ENCODE results near the gene MCM7. TPM values are rescaled to one million over a fixed set of nuclear protein-coding genes. Genes with fewer than 3 reads are reported as not detected.

MCM7 gene
- total RNA-seq, 1 experiment from 2014 or later, result 387 TPM

DNA sequence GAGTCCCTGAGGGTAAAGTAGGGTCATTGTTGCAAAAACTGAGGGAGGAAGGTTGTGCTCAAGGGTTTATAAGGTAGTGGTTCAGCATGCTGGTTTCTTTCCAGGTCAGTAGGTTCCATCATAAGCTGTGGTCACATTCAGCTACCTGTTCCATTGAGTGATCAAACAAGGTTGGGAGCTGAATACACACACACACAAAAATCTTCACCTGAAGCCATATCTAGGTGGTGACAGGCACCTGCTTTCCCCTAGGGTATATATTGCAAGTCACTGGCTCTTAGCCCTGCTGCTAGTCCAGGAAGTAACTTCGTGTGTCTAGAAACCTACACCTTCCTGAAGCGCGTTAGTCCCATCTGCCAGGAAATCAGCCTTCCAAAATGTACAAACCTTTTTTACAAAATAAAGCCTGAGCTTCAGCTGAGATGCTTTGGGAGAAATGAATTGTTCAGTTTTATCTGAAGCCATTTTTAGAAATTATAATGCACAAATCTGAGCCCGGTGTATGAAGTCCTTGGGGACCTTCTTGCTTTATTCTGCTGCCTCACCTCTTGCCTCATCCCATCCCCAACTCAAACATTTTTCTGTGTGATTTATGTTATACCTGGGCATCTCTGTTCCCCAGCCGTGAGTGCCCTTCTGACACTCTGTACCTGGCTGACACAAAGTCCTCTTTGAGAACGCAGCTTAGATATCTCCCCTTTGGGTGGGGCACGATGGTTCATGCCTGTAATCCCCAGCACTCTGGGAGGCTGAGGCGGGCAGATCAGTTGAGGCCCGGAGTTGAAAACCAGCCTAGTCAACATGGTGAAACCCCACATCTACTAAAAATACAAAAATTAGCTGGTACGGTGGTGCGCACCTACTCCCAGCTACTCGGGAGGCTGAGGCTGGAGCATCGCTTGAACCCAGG lies 36.9 kb upstream of the MCM7 start (continued):
- TF ChIP-seq, protein P1, sequence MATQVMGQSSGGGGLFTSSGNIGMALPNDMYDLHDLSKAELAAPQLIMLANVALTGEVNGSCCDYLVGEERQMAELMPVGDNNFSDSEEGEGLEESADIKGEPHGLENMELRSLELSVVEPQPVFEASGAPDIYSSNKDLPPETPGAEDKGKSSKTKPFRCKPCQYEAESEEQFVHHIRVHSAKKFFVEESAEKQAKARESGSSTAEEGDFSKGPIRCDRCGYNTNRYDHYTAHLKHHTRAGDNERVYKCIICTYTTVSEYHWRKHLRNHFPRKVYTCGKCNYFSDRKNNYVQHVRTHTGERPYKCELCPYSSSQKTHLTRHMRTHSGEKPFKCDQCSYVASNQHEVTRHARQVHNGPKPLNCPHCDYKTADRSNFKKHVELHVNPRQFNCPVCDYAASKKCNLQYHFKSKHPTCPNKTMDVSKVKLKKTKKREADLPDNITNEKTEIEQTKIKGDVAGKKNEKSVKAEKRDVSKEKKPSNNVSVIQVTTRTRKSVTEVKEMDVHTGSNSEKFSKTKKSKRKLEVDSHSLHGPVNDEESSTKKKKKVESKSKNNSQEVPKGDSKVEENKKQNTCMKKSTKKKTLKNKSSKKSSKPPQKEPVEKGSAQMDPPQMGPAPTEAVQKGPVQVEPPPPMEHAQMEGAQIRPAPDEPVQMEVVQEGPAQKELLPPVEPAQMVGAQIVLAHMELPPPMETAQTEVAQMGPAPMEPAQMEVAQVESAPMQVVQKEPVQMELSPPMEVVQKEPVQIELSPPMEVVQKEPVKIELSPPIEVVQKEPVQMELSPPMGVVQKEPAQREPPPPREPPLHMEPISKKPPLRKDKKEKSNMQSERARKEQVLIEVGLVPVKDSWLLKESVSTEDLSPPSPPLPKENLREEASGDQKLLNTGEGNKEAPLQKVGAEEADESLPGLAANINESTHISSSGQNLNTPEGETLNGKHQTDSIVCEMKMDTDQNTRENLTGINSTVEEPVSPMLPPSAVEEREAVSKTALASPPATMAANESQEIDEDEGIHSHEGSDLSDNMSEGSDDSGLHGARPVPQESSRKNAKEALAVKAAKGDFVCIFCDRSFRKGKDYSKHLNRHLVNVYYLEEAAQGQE (IDR thresholded peaks at IDR 0.05; ENCODE audit: low read depth), result no peak

DNA sequence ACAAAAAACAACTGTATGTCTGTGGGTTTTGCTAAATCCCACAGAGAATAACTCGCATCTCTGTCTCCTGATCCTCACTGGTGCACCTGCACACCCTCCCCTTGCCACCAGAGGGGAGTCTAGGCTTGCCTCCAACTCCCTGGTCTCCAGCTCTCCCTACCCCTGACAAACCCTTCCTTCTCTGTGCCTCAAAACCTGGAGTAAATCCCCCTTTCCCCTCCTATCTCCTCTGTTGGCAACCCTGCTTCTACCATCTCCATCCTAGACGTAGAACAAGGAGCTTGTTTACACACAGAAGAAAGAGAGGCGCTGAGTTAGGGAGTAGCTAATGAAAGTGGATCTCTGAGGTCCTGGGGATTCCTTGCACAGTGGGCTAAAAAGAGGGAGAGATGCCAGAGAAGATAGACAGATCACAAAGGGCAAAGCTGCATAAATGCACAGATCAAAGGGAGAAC lies 31.5 kb upstream of the MCM7 start:
- Histone ChIP-seq H3K4me3 (replicated peaks in 1 of 2; ENCODE audit: low read depth in 1 of 2, low read length in 2 of 2) (no peak overlapping the region), H3K4me2 (ENCODE audit: low read length) (peak overlapping the region; percentile 6; the same call in 1 of the 2 replicates), H3K27ac (ENCODE audit: low read depth, low read length) (no peak overlapping the region), H3K27me3 (ENCODE audit: insufficient read depth, low read length) (no peaks in the 10 kb centered on the region), H3K79me2 (ENCODE audit: insufficient read depth, low read length) (no peaks in the 10 kb centered on the region), H2AFZ (ENCODE audit: low read depth, low read length, poor library complexity, severe bottlenecking) (no peak overlapping the region), H3K9ac (ENCODE audit: low read length) (no peak overlapping the region), H3K36me3 (ENCODE audit: control insufficient read depth in 1 of 2, insufficient read depth in 2 of 2, low read length in 2 of 2) (no peaks in the 10 kb centered on the region), H3K9me3 (ENCODE audit: control insufficient read depth in 1 of 2, insufficient read depth in 1 of 2, low read depth in 1 of 2, low read length in 2 of 2) (no peaks in the 10 kb centered on the region), H3K9me2 (ENCODE audit: insufficient read depth) (no peaks in the 10 kb centered on the region), H3K4me1 (ENCODE audit: control insufficient read depth in 1 of 2, insufficient read depth in 2 of 2, low read length in 2 of 2) (peaks cover 29 to 33% of the 10 kb centered on the region in 2 experiments), H4K20me1 (ENCODE audit: insufficient read depth) (no peaks in the 10 kb centered on the region)
- RAD21 ChIA-PET (ENCODE audit: low non-redundant PET in 1 of 2, low total read pairs in 2 of 2, uncharacterized antibody in 2 of 2, unreplicated experiment in 2 of 2), result interaction anchor here (0.7 to 1.6 kb wide), 3 partner anchors 84 to 296 kb away, joined by 3 to 7 read pairs (median 3); partner anchors contain the start of gene ZCWPW1 (in 1 of the 2)
- no peak for TF ChIP-seq SRF (IDR thresholded peaks at IDR 0.05; ENCODE audit: low read depth)
- TF ChIP-seq, protein P2, sequence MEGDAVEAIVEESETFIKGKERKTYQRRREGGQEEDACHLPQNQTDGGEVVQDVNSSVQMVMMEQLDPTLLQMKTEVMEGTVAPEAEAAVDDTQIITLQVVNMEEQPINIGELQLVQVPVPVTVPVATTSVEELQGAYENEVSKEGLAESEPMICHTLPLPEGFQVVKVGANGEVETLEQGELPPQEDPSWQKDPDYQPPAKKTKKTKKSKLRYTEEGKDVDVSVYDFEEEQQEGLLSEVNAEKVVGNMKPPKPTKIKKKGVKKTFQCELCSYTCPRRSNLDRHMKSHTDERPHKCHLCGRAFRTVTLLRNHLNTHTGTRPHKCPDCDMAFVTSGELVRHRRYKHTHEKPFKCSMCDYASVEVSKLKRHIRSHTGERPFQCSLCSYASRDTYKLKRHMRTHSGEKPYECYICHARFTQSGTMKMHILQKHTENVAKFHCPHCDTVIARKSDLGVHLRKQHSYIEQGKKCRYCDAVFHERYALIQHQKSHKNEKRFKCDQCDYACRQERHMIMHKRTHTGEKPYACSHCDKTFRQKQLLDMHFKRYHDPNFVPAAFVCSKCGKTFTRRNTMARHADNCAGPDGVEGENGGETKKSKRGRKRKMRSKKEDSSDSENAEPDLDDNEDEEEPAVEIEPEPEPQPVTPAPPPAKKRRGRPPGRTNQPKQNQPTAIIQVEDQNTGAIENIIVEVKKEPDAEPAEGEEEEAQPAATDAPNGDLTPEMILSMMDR (IDR thresholded peaks at IDR 0.05 in 2 of 3, conservative IDR thresholded peaks at IDR 0.05 in 1 of 3; ENCODE audit: borderline replicate concordance in 1 of 3, insufficient read depth in 1 of 3, low read depth in 2 of 3, low read length in 2 of 3), result peak in 2 of 3 experiments; percentile 93 to 98; a peak in 4 of 6 replicates
- intact Hi-C loops (cut with micrococcal nuclease), result loop anchor here (1.0 to 5.0 kb wide), 3 partner anchors 85 to 274 kb away; no protein-coding TSS in a partner anchor
- ATAC-seq (peak; percentile 81), DNase-seq (ENCODE audit: low read depth, low spot score) (no peak)
- no TSS peak for BruUV-seq (replicated peaks)
- POLR2A ChIA-PET, result no interaction called here
- CTCF ChIA-PET, result interaction anchor here (0.5 to 3.7 kb wide), 15 partner anchors 10 to 682 kb away, joined by 3 to 47 read pairs (median 3); partner anchors contain the start of genes GPC2, LAMTOR4 and STAG3

Data from HCT116 (cell line).